ENCODE data around the gene MCM7.

DNA sequence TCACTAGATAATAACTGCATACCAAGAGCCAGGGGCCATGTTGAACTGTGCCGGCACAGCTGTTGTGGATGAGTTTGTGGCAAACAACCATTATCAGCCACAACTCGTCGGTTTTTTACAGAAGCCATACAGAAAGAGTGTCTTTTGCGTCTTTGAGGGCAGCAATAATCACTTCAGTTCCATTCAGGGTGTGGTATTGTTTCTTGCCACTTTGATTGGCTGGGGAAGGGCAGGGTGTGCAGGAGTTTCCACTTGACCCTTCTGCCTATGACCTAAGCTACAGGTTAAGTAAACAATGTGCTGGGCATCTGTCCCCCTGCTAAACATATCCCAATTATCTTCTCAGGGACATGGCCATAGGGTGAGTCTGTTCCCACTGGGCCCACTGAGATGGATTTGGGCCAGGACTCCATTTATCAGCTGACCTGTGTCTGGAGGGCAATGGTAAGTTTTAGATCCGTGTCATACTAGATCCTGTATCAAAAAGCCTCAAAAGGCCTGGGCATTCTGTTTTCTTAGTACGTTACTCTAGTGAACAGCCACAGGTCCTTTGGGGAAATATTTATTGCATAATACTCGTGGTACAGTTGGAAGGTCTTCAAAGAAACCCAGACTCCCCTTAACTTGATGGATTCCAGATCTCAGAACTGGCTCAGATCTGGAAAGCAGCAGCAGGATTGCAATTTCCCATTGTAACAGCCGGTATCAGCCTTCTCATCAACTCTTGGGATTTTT, 35.6 kb downstream of the MCM7 start:
- TF ChIP-seq, protein P1, sequence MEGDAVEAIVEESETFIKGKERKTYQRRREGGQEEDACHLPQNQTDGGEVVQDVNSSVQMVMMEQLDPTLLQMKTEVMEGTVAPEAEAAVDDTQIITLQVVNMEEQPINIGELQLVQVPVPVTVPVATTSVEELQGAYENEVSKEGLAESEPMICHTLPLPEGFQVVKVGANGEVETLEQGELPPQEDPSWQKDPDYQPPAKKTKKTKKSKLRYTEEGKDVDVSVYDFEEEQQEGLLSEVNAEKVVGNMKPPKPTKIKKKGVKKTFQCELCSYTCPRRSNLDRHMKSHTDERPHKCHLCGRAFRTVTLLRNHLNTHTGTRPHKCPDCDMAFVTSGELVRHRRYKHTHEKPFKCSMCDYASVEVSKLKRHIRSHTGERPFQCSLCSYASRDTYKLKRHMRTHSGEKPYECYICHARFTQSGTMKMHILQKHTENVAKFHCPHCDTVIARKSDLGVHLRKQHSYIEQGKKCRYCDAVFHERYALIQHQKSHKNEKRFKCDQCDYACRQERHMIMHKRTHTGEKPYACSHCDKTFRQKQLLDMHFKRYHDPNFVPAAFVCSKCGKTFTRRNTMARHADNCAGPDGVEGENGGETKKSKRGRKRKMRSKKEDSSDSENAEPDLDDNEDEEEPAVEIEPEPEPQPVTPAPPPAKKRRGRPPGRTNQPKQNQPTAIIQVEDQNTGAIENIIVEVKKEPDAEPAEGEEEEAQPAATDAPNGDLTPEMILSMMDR (conservative IDR thresholded peaks at IDR 0.05 in 1 of 2, IDR thresholded peaks at IDR 0.05 in 1 of 2; ENCODE audit: extremely low read depth in 1 of 2, insufficient read depth in 1 of 2, low read depth in 1 of 2, low read length in 2 of 2) = no peak
- TF ChIP-seq EZH2 (IDR thresholded peaks at IDR 0.05; ENCODE audit: borderline replicate concordance, low read length) = no peak
